DND-41 (cell line): Measurements from ENCODE around the gene SMIM43.

ENCODE experiments used
- ATAC-seq: fragments of 200-7000 bp; cut with Tn5 transposase; 3 replicates; pipeline ENCODE4 v1.9.1; 2021; ENCODE audit warnings: low read depth; ENCODE audit not compliant: insufficient read depth
- DNase-seq: peaks from one replicate; pipeline ENCODE4 v3.0.0-alpha.2; 2020
- H2AFZ ChIP-seq: 2 replicates; pipeline ENCODE4 v1.6.0; 2012; ENCODE audit warnings: low read depth, low read length
- H3K27ac ChIP-seq: 2 replicates; pipeline ENCODE4 v1.5.1; 2012; ENCODE audit warnings: low read length, inconsistent platforms
- H3K27me3 ChIP-seq: fragments of 200-600 bp; sonication (generic); 2 replicates; pipeline ENCODE4 v1.6.0; 2012; ENCODE audit warnings: low read length, mild to moderate bottlenecking, inconsistent platforms; ENCODE audit not compliant: insufficient read depth, poor library complexity
- H3K36me3 ChIP-seq: 2 replicates; pipeline ENCODE4 v1.5.1; 2012; ENCODE audit warnings: low read length, inconsistent platforms; ENCODE audit not compliant: insufficient read depth
- H3K4me1 ChIP-seq: 2 replicates; pipeline ENCODE4 v1.5.1; 2012; ENCODE audit warnings: mild to moderate bottlenecking, low read length; ENCODE audit not compliant: insufficient read depth
- H3K4me2 ChIP-seq: 2 replicates; pipeline ENCODE4 v1.6.0; 2012; ENCODE audit warnings: mild to moderate bottlenecking, moderate library complexity, low read length, inconsistent platforms; ENCODE audit not compliant: insufficient read depth
- H3K4me3 ChIP-seq, 2 experiments: fragments of 200-600 bp in 1 of 2; shearing (Covaris generic) in 1 of 2; 2 replicates each; pipeline ENCODE4 v1.5.1; 2012 to 2016; ENCODE audit warnings: inconsistent platforms in 2 of 2, low read length in 2 of 2, mild to moderate bottlenecking in 2 of 2, low read depth in 1 of 2, moderate library complexity in 1 of 2
- H3K79me2 ChIP-seq: 2 replicates; pipeline ENCODE4 v1.6.0; 2012; ENCODE audit warnings: low read length, inconsistent platforms; ENCODE audit not compliant: insufficient read depth
- H3K9ac ChIP-seq: 2 replicates; pipeline ENCODE4 v1.6.0; 2012; ENCODE audit warnings: low read depth, mild to moderate bottlenecking, inconsistent platforms, low read length, moderate library complexity
- H3K9me3 ChIP-seq: 2 replicates; pipeline ENCODE4 v1.5.1; 2012; ENCODE audit warnings: low read length, moderate library complexity, mild to moderate bottlenecking, inconsistent platforms; ENCODE audit not compliant: insufficient read depth, severe bottlenecking
- H4K20me1 ChIP-seq: 2 replicates; pipeline ENCODE4 v1.6.0; 2012; ENCODE audit warnings: low read length; ENCODE audit not compliant: insufficient read depth
- EZH2 ChIP-seq: IDR thresholded peaks from 3 replicates; pipeline ENCODE4 v1.6.1; 2012; ENCODE audit warnings: borderline replicate concordance, low read depth, mild to moderate bottlenecking, moderate library complexity, low read length, inconsistent platforms; ENCODE audit not compliant: severe bottlenecking
- TF ChIP-seq, protein P1 (sequence below): IDR thresholded peaks from 2 replicates; pipeline ENCODE4 v1.5.1; 2012; ENCODE audit warnings: borderline replicate concordance, low read length, moderate library complexity, mild to moderate bottlenecking; ENCODE audit not compliant: poor library complexity, severe bottlenecking; ENCODE audit errors: extremely low read depth

SMIM43 gene

GRCh38 chr4:121789455-121789854 lies 24.5 kb upstream of the SMIM43 start:
- ATAC-seq, result no peak
- Histone ChIP-seq H2AFZ (no peak overlapping the region), H3K27me3 (no peaks in the 10 kb centered on the region), H3K79me2 (no peaks in the 10 kb centered on the region), H3K9me3 (no peaks in the 10 kb centered on the region), H3K9ac (no peak overlapping the region), H3K4me2 (no peak overlapping the region), H3K4me1 (peaks cover 8% of the 10 kb centered on the region), H3K36me3 (no peaks in the 10 kb centered on the region), H3K27ac (no peak overlapping the region), H3K4me3 (no peak overlapping the region), H4K20me1 (no peaks in the 10 kb centered on the region)
- DNase-seq, result no peak
- TF ChIP-seq EZH2, result no peak
- TF ChIP-seq, protein P1, sequence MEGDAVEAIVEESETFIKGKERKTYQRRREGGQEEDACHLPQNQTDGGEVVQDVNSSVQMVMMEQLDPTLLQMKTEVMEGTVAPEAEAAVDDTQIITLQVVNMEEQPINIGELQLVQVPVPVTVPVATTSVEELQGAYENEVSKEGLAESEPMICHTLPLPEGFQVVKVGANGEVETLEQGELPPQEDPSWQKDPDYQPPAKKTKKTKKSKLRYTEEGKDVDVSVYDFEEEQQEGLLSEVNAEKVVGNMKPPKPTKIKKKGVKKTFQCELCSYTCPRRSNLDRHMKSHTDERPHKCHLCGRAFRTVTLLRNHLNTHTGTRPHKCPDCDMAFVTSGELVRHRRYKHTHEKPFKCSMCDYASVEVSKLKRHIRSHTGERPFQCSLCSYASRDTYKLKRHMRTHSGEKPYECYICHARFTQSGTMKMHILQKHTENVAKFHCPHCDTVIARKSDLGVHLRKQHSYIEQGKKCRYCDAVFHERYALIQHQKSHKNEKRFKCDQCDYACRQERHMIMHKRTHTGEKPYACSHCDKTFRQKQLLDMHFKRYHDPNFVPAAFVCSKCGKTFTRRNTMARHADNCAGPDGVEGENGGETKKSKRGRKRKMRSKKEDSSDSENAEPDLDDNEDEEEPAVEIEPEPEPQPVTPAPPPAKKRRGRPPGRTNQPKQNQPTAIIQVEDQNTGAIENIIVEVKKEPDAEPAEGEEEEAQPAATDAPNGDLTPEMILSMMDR, result no peak

GRCh38 chr4:121788896-121789295 lies 23.9 kb upstream of the SMIM43 start:
- DNase-seq, result no peak
- H3K36me3 ChIP-seq, result no peaks in the 10 kb centered on the region
- H3K4me1 ChIP-seq, result peaks cover 2% of the 10 kb centered on the region
- no peak for ATAC-seq
- H2AFZ ChIP-seq, result no peak overlapping the region
- H4K20me1 ChIP-seq, result no peaks in the 10 kb centered on the region
- no peak overlapping the region for H3K4me3 ChIP-seq
- no peak overlapping the region for H3K4me2 ChIP-seq
- no peaks in the 10 kb centered on the region for H3K27me3 ChIP-seq
- H3K79me2 ChIP-seq, result no peaks in the 10 kb centered on the region
- TF ChIP-seq, protein P1, result no peak
- no peak for TF ChIP-seq EZH2
- H3K9me3 ChIP-seq, result no peaks in the 10 kb centered on the region
- no peak overlapping the region for H3K27ac ChIP-seq
- no peak overlapping the region for H3K9ac ChIP-seq

GRCh38 chr4:121786221-121786620 lies 21.3 kb upstream of the SMIM43 start:
- no peaks in the 10 kb centered on the region for H4K20me1 ChIP-seq
- H3K27ac ChIP-seq, result no peak overlapping the region
- H2AFZ ChIP-seq, result no peak overlapping the region
- H3K36me3 ChIP-seq, result no peaks in the 10 kb centered on the region
- no peak overlapping the region for H3K9ac ChIP-seq
- no peak overlapping the region for H3K4me2 ChIP-seq
- TF ChIP-seq, protein P1, result no peak
- TF ChIP-seq EZH2, result no peak
- DNase-seq (no peak), ATAC-seq (no peak)
- no peak overlapping the region for H3K4me3 ChIP-seq
- no peaks in the 10 kb centered on the region for H3K79me2 ChIP-seq
- no peaks in the 10 kb centered on the region for H3K27me3 ChIP-seq
- no peaks in the 10 kb centered on the region for H3K4me1 ChIP-seq
- no peaks in the 10 kb centered on the region for H3K9me3 ChIP-seq

DNA sequence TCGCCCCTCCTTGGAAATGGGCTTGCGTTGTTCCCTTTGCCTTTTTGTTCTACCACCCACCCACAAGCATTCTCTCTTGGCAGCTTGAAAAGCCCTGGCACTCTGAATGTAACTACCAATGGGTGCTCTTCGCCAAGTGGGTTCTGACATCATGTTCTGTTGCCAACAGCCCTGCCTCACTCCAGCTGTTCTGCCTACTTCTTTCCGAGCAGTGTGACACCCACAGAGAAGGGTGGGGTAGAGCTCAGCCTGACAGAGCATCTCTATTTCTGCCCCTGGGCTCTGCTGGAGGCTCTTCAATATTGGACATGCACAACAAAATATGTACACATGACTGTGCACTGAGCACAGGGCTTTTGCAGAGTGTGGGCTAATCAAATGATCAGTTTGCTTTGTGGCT lies 20.5 kb upstream of the SMIM43 start:
- no peak for TF ChIP-seq EZH2
- TF ChIP-seq, protein P1, result no peak
- Histone ChIP-seq H4K20me1 (no peaks in the 10 kb centered on the region), H3K9me3 (no peaks in the 10 kb centered on the region), H3K4me1 (no peaks in the 10 kb centered on the region), H3K36me3 (no peaks in the 10 kb centered on the region), H2AFZ (no peak overlapping the region), H3K79me2 (no peaks in the 10 kb centered on the region), H3K4me3 (no peak overlapping the region), H3K27ac (no peak overlapping the region), H3K4me2 (no peak overlapping the region), H3K9ac (no peak overlapping the region), H3K27me3 (no peaks in the 10 kb centered on the region)
- no peak for ATAC-seq
- no peak for DNase-seq
